K562 (cell line): Measurements from ENCODE around the gene HDAC5. TPM values are rescaled to one million over a fixed set of nuclear protein-coding genes. Genes with fewer than 3 reads are reported as not detected.

ENCODE experiments used
- AFF1 ChIP-seq, 2 experiments: fragments of 450-650 bp; IDR thresholded peaks; 2 replicates each; pipeline ENCODE4 v1.6.1; 2018; ENCODE audit warnings: mild to moderate bottlenecking in 2 of 2, low read depth in 1 of 2; ENCODE audit not compliant: partially characterized antibody in 2 of 2
- BACH1 ChIP-seq: fragments of 200-800 bp; sonication (Bioruptor generic); IDR thresholded peaks from 2 replicates; pipeline ENCODE4 v1.6.1; 2016; ENCODE audit warnings: missing genetic modification characterization, missing compliant biosample characterization
- DPF2 ChIP-seq: fragments of 450-650 bp; IDR thresholded peaks from 2 replicates; pipeline ENCODE4 v1.6.1; 2016
- E2F6 ChIP-seq, 2 experiments: IDR thresholded peaks; 2 replicates each; pipeline ENCODE4 v1.6.1; 2011; ENCODE audit warnings: borderline replicate concordance in 1 of 2, control low read depth in 1 of 2, low read depth in 1 of 2, low read length in 1 of 2, mild to moderate bottlenecking in 1 of 2, mixed read lengths in 1 of 2, moderate library complexity in 1 of 2; ENCODE audit not compliant: insufficient read depth in 1 of 2, insufficient read length in 1 of 2, poor library complexity in 1 of 2, severe bottlenecking in 1 of 2; ENCODE audit errors: extremely low read depth in 1 of 2
- ETS1 ChIP-seq: conservative IDR thresholded peaks from 2 replicates; pipeline ENCODE4 v1.6.1; 2011; ENCODE audit warnings: low read depth, mild to moderate bottlenecking, low read length; ENCODE audit not compliant: control insufficient read depth
- FIP1L1 ChIP-seq: fragments of 200-400 bp; formaldehyde crosslinking; IDR thresholded peaks from 2 replicates; pipeline ENCODE4 v1.6.1; 2018; ENCODE audit warnings: mild to moderate bottlenecking, low read depth, low read length; ENCODE audit not compliant: poor library complexity, severe bottlenecking
- FOXA3 ChIP-seq, 2 experiments: fragments of 450-650 bp in 1 of 2; sonication (generic) in 1 of 2; formaldehyde crosslinking; IDR thresholded peaks in 1 of 2; conservative IDR thresholded peaks in 1 of 2; 2 replicates each; pipeline versions ENCODE4 v1.4.0 to v1.8.0; 2020 to 2022; ENCODE audit warnings: mild to moderate bottlenecking in 2 of 2, missing genetic modification reagents in 1 of 2
- JUNB ChIP-seq: fragments of 450-650 bp; formaldehyde crosslinking; conservative IDR thresholded peaks from 2 replicates; pipeline ENCODE4 v1.4.0; 2020; ENCODE audit warnings: mild to moderate bottlenecking
- LCOR ChIP-seq: sonication (generic); formaldehyde crosslinking; IDR thresholded peaks from 2 replicates; pipeline ENCODE4 v1.8.0; 2022; ENCODE audit warnings: mild to moderate bottlenecking, missing genetic modification reagents
- MYNN ChIP-seq, 2 experiments: sonication (generic); formaldehyde crosslinking in 1 of 2; IDR thresholded peaks; 2 replicates each; pipeline versions ENCODE4 v1.5.0 to v1.6.1; 2016 to 2020; ENCODE audit warnings: antibody characterized with exemption in 1 of 2, missing genetic modification reagents in 1 of 2
- RFX1 ChIP-seq: fragments of 450-650 bp; IDR thresholded peaks from 2 replicates; pipeline ENCODE4 v1.6.1; 2016; ENCODE audit warnings: mild to moderate bottlenecking, moderate library complexity
- TFAP4 ChIP-seq: sonication (generic); formaldehyde crosslinking; IDR thresholded peaks from 2 replicates; pipeline ENCODE4 v1.8.0; 2022; ENCODE audit warnings: missing genetic modification reagents, mild to moderate bottlenecking, moderate library complexity, borderline replicate concordance
- USF2 ChIP-seq: sonication (generic); formaldehyde crosslinking; IDR thresholded peaks from 2 replicates; pipeline ENCODE4 v1.5.0; 2020; ENCODE audit warnings: missing genetic modification reagents
- ZBTB34 ChIP-seq: fragments of 250-450 bp; sonication (Bioruptor Pico); IDR thresholded peaks from 2 replicates; pipeline ENCODE4 v1.8.0; 2021; ENCODE audit warnings: mild to moderate bottlenecking, moderate library complexity
- ZNF23 ChIP-seq: fragments of 250-450 bp; sonication (Bioruptor Pico); IDR thresholded peaks from 2 replicates; pipeline ENCODE4 v1.4.0; 2020; ENCODE audit warnings: mild to moderate bottlenecking
- polyA plus RNA-seq, 8 experiments: library from polyadenylated mRNA; depleted of rRNA in 4 of 8; stranded (reverse) in 5 of 8; unstranded in 3 of 8; fragments of >200 nt; fragmentation: Nextera tagmentation in 2 of 8; fragmentation: Illumina TruSeq in 1 of 8; extraction: Ambion mirVana in 2 of 8; extraction: Trizol in 1 of 8; gene quantifications; 2 replicates each; pipeline versions ENCODE4 v1.2.1 to v1.2.3, GENCODE V29; 2011 to 2014; ENCODE audit warnings: inconsistent platforms in 1 of 8, missing spikeins in 1 of 8
- total RNA-seq, 7 experiments: library from RNA; depleted of rRNA in 6 of 7; stranded (reverse); fragments of >200 nt in 6 of 7; fragmentation: Illumina TruSeq in 2 of 7; extraction: Trizol in 2 of 7; gene quantifications; 2 replicates each; pipeline versions ENCODE4 v1.2.1 to v1.2.3, GENCODE V29; 2011 to 2021; ENCODE audit warnings: low replicate concordance in 1 of 7

The HDAC5 gene
- total and polyA plus RNA-seq, 9 of the 15 experiments (the other 6 are each of a cell fraction or from before 2014, with no cell fraction given) = 0.45 to 26.2 (median 16.4) TPM

GRCh38 chr17:44086364-44087311, 36.8 kb downstream of the HDAC5 start (continued):
- TF ChIP-seq USF2 (CRISPR knock-in tag) (no peak), DPF2 (peak; percentile 81), FIP1L1 (no peak), MYNN (IDR thresholded peaks at IDR 0.05) (peak; percentile 85), MYNN (CRISPR knock-in tag; IDR thresholded peaks at IDR 0.05) (no peak), RFX1 (no peak), ZBTB34 (no peak), LCOR (no peak), FOXA3 (CRISPR knock-in tag; conservative IDR thresholded peaks at IDR 0.05 in 1 of 2, IDR thresholded peaks at IDR 0.05 in 1 of 2) (peak in 1 of 2 experiments; percentile 86; a peak in 2 of 4 replicates), ETS1 (0 out of 2 replicates have a peak, but pooled peaks have one; percentile 27), AFF1 (IDR thresholded peaks at IDR 0.05; ENCODE audit: low read depth in 1 of 2, partially characterized antibody in 2 of 2) (no peak), TFAP4 (peak; percentile 50; the same call in 1 of the 2 replicates), ZNF23 (CRISPR knock-in tag) (no peak), JUNB (CRISPR knock-in tag) (no peak), BACH1 (tag) (no peak), E2F6 (IDR thresholded peaks at IDR 0.05; ENCODE audit: borderline replicate concordance in 1 of 2, extremely low read depth in 1 of 2, insufficient read depth in 1 of 2, insufficient read length in 1 of 2, low read depth in 1 of 2, low read length in 1 of 2, poor library complexity in 1 of 2, severe bottlenecking in 1 of 2) (peak in 1 of 2 experiments; percentile 26)
